K562 (cell line): ENCODE results near the gene SLC26A5. TPM values are rescaled to one million over a fixed set of nuclear protein-coding genes. Genes with fewer than 3 reads are reported as not detected.
A peak's percentile ranks its signal among the peaks of the same experiment; 100 is the strongest.

Experiments used
- ARID1B ChIP-seq: fragments of 450-650 bp; IDR thresholded peaks from 2 replicates; pipeline ENCODE4 v1.6.1; 2016; ENCODE audit warnings: antibody characterized with exemption, mild to moderate bottlenecking, inconsistent platforms
- ARID3B ChIP-seq: fragments of 250-450 bp; sonication (Bioruptor Pico); IDR thresholded peaks from 2 replicates; pipeline ENCODE4 v1.4.0; 2020; ENCODE audit warnings: borderline replicate concordance
- BMI1 ChIP-seq: fragments of 150-350 bp; IDR thresholded peaks from 2 replicates; pipeline ENCODE4 v1.6.1; 2014; ENCODE audit warnings: low read length
- BRD4 ChIP-seq: fragments of 200-600 bp; sonication (generic); IDR thresholded peaks from 2 replicates; pipeline ENCODE4 v1.6.1; 2017; ENCODE audit warnings: inconsistent platforms
- CBFA2T2 ChIP-seq: fragments of 450-650 bp; conservative IDR thresholded peaks from 2 replicates; pipeline ENCODE4 v1.6.1; 2017; ENCODE audit warnings: mild to moderate bottlenecking
- FOXA1 ChIP-seq: fragments of 450-650 bp; IDR thresholded peaks from 2 replicates; pipeline ENCODE4 v1.6.1; 2016; ENCODE audit warnings: mild to moderate bottlenecking, borderline replicate concordance
- KDM1A ChIP-seq, 2 experiments: fragments of 450-650 bp; IDR thresholded peaks; 2 replicates each; pipeline ENCODE4 v1.6.1; 2016; ENCODE audit warnings: mild to moderate bottlenecking in 2 of 2
- LARP7 ChIP-seq: fragments of 450-650 bp; IDR thresholded peaks from 2 replicates; pipeline ENCODE4 v1.6.1; 2016
- MTA1 ChIP-seq: fragments of 450-650 bp; IDR thresholded peaks from 2 replicates; pipeline ENCODE4 v1.6.1; 2017; ENCODE audit warnings: borderline replicate concordance
- MYNN ChIP-seq, 2 experiments: sonication (generic); formaldehyde crosslinking in 1 of 2; IDR thresholded peaks; 2 replicates each; pipeline versions ENCODE4 v1.5.0 to v1.6.1; 2016 to 2020; ENCODE audit warnings: antibody characterized with exemption in 1 of 2, missing genetic modification reagents in 1 of 2
- NR2F6 ChIP-seq: fragments of 450-650 bp; formaldehyde crosslinking; IDR thresholded peaks from 2 replicates; pipeline ENCODE4 v1.4.0; 2020; ENCODE audit warnings: mild to moderate bottlenecking
- RBM39 ChIP-seq: fragments of 200-400 bp; formaldehyde crosslinking; optimal IDR thresholded peaks from 2 replicates; pipeline ENCODE3; 2018; ENCODE audit warnings: low read depth, low read length
- RNF2 ChIP-seq: sonication (generic); IDR thresholded peaks from 2 replicates; pipeline ENCODE4 v1.6.1; 2016
- SOX6 ChIP-seq: fragments of 450-650 bp; IDR thresholded peaks from 2 replicates; pipeline ENCODE4 v1.6.1; 2014; ENCODE audit warnings: mild to moderate bottlenecking
- SP2 ChIP-seq: IDR thresholded peaks from 2 replicates; pipeline ENCODE4 v1.6.1; 2011; ENCODE audit warnings: mild to moderate bottlenecking, low read depth, low read length, moderate library complexity; ENCODE audit not compliant: poor library complexity, severe bottlenecking; ENCODE audit errors: extremely low read depth
- TAF9B ChIP-seq: fragments of 450-650 bp; IDR thresholded peaks from 2 replicates; pipeline ENCODE4 v1.6.1; 2018; ENCODE audit warnings: mild to moderate bottlenecking; ENCODE audit not compliant: partially characterized antibody
- UBTF ChIP-seq, 2 experiments: IDR thresholded peaks; 2 replicates each; pipeline ENCODE4 v1.6.1; 2012; ENCODE audit warnings: improper control_type of control experiment in 2 of 2, low read depth in 2 of 2, low read length in 2 of 2, borderline replicate concordance in 1 of 2
- USF2 ChIP-seq: sonication (generic); formaldehyde crosslinking; IDR thresholded peaks from 2 replicates; pipeline ENCODE4 v1.5.0; 2020; ENCODE audit warnings: missing genetic modification reagents
- ZFPM2 ChIP-seq: fragments of 250-450 bp; sonication (Bioruptor Pico); IDR thresholded peaks from 2 replicates; pipeline ENCODE4 v1.5.1; 2022; ENCODE audit warnings: mild to moderate bottlenecking
- ZKSCAN3 ChIP-seq: fragments of 250-450 bp; sonication (Bioruptor Pico); IDR thresholded peaks from 2 replicates; pipeline ENCODE4 v1.4.0; 2020
- ZNF12 ChIP-seq: sonication (generic); formaldehyde crosslinking; IDR thresholded peaks from 2 replicates; pipeline ENCODE4 v1.4.0; 2020; ENCODE audit warnings: mild to moderate bottlenecking, missing genetic modification reagents
- ZNF217 ChIP-seq: sonication (generic); formaldehyde crosslinking; IDR thresholded peaks from 2 replicates; pipeline ENCODE4 v1.8.0; 2022; ENCODE audit warnings: mild to moderate bottlenecking, missing genetic modification reagents
- ZNF263 ChIP-seq: sonication (generic); formaldehyde crosslinking; IDR thresholded peaks from 2 replicates; pipeline ENCODE4 v1.8.0; 2022; ENCODE audit warnings: mild to moderate bottlenecking, missing genetic modification reagents, borderline replicate concordance
- ZNF696 ChIP-seq: fragments of 250-450 bp; sonication (Bioruptor Pico); conservative IDR thresholded peaks from 2 replicates; pipeline ENCODE4 v1.4.0; 2020; ENCODE audit warnings: mild to moderate bottlenecking, moderate library complexity
- polyA plus RNA-seq, 8 experiments: library from polyadenylated mRNA; depleted of rRNA in 4 of 8; stranded (reverse) in 5 of 8; unstranded in 3 of 8; fragments of >200 nt; fragmentation: Nextera tagmentation in 2 of 8; fragmentation: Illumina TruSeq in 1 of 8; extraction: Ambion mirVana in 2 of 8; extraction: Trizol in 1 of 8; gene quantifications; 2 replicates each; pipeline versions ENCODE4 v1.2.1 to v1.2.3, GENCODE V29; 2011 to 2014; ENCODE audit warnings: inconsistent platforms in 1 of 8, missing spikeins in 1 of 8
- total RNA-seq, 7 experiments: library from RNA; depleted of rRNA in 6 of 7; stranded (reverse); fragments of >200 nt in 6 of 7; fragmentation: Illumina TruSeq in 2 of 7; extraction: Trizol in 2 of 7; gene quantifications; 2 replicates each; pipeline versions ENCODE4 v1.2.1 to v1.2.3, GENCODE V29; 2011 to 2021; ENCODE audit warnings: low replicate concordance in 1 of 7
- TF ChIP-seq, protein P1 (sequence below): sonication (generic); formaldehyde crosslinking; IDR thresholded peaks from 2 replicates; pipeline ENCODE4 v1.8.1; 2022; ENCODE audit warnings: missing genetic modification reagents

SLC26A5 gene
- total and polyA plus RNA-seq, 9 of the 15 experiments (the other 6 are each of a cell fraction or from before 2014, with no cell fraction given) = not detected

GRCh38 chr7:103344453-103345149 lies 101.4 kb downstream of the SLC26A5 start, which contains the start of gene DNAJC2 (continued):
- TF ChIP-seq BMI1 (0 out of 2 replicates have a peak, but pooled peaks have one; percentile 13), TAF9B (peak; percentile 96), CBFA2T2 (no peak), RBM39 (peak; percentile 85), KDM1A (IDR thresholded peaks at IDR 0.05) (no peak; a peak in 1 of 4 replicates), SOX6 (peak; percentile 62), SP2 (no peak), ZFPM2 (CRISPR knock-in tag) (no peak), LARP7 (no peak; the same call in none of the 2 replicates), ZKSCAN3 (CRISPR knock-in tag) (no peak), ZNF696 (CRISPR knock-in tag) (0 out of 2 replicates have a peak, but pooled peaks have one; percentile 4), RNF2 (peak; percentile 96), ARID3B (CRISPR knock-in tag) (no peak), ZNF263 (CRISPR knock-in tag) (peak; percentile 47; the same call in 1 of the 2 replicates), MYNN (IDR thresholded peaks at IDR 0.05) (peak; percentile 68), MYNN (CRISPR knock-in tag; IDR thresholded peaks at IDR 0.05) (no peak), ZNF217 (CRISPR knock-in tag) (no peak), USF2 (CRISPR knock-in tag) (no peak), BRD4 (peak; percentile 97), FOXA1 (no peak), ARID1B (no peak), NR2F6 (CRISPR knock-in tag) (no peak), ZNF12 (CRISPR knock-in tag) (no peak), UBTF (IDR thresholded peaks at IDR 0.05; ENCODE audit: borderline replicate concordance in 1 of 2, low read depth in 2 of 2, low read length in 2 of 2) (peak in 1 of 2 experiments; percentile 63; a peak in 1 of 4 replicates), MTA1 (peak; percentile 56; the same call in 1 of the 2 replicates)
- TF ChIP-seq, protein P1, sequence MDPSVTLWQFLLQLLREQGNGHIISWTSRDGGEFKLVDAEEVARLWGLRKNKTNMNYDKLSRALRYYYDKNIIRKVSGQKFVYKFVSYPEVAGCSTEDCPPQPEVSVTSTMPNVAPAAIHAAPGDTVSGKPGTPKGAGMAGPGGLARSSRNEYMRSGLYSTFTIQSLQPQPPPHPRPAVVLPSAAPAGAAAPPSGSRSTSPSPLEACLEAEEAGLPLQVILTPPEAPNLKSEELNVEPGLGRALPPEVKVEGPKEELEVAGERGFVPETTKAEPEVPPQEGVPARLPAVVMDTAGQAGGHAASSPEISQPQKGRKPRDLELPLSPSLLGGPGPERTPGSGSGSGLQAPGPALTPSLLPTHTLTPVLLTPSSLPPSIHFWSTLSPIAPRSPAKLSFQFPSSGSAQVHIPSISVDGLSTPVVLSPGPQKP (CRISPR knock-in tag) = no peak
